ENCODE results near the gene TMEM181. TPM values are rescaled to one million over a fixed set of nuclear protein-coding genes. Genes with fewer than 3 reads are reported as not detected.
"Not testable (repeated sequence)": the region's sequence is repeated elsewhere in the genome, so short reads cannot be mapped to it uniquely, and the experiment has no call there.

The TMEM181 gene
- polyA plus RNA-seq, 4 donors = 22.3 to 26.3 (median 25.6) TPM

DNA sequence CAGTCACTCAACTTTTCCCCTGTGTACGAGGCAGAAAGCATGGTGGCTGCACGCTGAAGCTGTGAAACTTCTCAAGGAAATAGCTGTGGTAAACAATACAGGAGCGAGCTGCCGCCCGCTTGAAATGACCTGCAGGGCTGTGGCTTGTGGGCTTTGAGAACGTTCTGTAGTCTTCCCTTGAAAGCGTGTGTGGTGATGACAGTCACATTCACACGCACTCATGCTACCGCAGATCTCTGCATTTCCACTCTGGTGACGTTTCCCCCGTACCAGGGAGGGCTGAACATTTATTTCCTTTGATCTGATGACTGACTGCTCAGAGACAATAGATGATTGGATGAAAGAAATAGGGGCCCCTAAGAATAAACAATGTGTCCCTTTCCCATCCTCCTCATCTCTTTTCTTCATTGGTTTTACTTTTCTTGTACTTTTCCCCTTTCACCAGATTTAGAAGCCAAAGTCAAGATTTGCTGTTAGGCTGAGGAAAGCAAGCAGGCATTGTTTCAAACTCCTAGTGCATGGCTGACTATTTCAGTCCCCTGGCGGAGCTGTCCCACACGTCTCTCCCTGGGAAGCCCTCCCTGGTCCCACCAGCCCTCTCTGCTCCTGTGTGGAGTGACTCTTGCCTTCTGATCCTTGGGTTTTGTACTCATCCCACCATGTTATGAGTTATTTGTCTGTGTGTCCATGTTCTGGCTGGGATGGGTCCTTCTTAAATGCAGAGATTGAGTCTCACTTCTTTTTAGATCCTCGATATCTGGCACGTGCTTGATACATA is 93.9 kb downstream of the TMEM181 start:
- DNase-seq (ENCODE audit: low read depth in 4 of 4, low spot score in 3 of 4) = no peak

GRCh38 chr6:158654498-158654897 is 94.6 kb downstream of the TMEM181 start:
- no peak for DNase-seq (ENCODE audit: low read depth in 4 of 4, low spot score in 3 of 4)

DNA sequence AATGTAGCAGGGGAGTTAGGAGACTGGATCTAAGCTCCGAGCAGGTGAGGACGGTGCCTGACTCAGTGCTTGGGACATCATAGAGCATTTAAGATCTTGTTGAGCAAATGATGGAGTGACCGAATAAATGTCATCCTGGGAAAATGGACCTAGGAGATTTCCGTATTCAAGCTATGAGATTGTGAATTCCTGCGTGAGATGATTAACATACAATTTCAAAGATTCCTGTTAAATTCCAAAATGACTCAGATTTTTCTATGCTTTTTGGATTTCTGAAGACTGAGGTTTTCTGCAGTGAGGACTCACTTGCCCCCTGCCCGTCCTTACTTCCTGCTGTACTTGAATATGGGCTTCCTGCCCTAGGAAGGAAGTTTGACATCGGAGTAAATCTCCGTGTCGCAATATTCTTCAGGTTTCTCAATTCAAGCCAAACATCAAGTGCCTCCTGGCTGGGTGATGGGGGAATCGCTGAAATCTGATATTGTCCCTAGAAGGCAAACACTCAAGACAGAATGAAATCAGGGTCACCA is 95.1 kb downstream of the TMEM181 start:
- DNase-seq (ENCODE audit: low read depth in 4 of 4, low spot score in 3 of 4) = no peak

- DNase-seq (ENCODE audit: low read depth in 4 of 4, low spot score in 3 of 4) = no peak
Measured at GRCh38 chr6:158655569-158656450, 95.9 kb downstream of the TMEM181 start.

GRCh38 chr6:158656986-158657385 is 97.1 kb downstream of the TMEM181 start:
- DNase-seq (ENCODE audit: low read depth in 4 of 4, low spot score in 3 of 4) = not testable (repeated sequence)

DNA sequence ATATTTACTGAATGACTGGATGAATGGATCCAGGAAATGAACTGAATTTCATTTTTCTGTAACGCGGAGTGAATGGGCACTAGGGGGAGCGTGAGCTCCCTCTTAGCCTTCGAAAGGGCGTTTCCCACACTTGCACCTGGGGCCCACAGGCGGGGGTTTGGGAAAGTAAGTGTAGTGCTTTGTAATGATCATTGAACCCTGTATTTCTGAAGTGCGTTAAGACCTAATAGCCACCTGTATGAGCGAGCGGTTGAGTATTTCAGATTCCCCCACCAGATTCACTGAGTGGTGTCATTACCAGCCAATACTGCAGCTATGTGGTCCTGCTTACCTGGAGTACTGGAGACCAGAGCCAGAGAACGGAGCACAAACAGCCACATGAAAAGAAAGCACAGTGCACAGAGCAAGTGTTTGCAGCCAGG is 100.5 kb downstream of the TMEM181 start:
- no peak for DNase-seq (ENCODE audit: low read depth in 4 of 4, low spot score in 3 of 4)

- DNase-seq (ENCODE audit: low read depth in 4 of 4, low spot score in 3 of 4) = no peak
Measured at GRCh38 chr6:158661156-158661685, 101.3 kb downstream of the TMEM181 start.

GRCh38 chr6:158662607-158662953 is 102.7 kb downstream of the TMEM181 start:
- no peak for DNase-seq (ENCODE audit: low read depth in 4 of 4, low spot score in 3 of 4)

- no peak for DNase-seq (ENCODE audit: low read depth in 4 of 4, low spot score in 3 of 4)
Measured at GRCh38 chr6:158662954-158663624, 103.2 kb downstream of the TMEM181 start.

DNA sequence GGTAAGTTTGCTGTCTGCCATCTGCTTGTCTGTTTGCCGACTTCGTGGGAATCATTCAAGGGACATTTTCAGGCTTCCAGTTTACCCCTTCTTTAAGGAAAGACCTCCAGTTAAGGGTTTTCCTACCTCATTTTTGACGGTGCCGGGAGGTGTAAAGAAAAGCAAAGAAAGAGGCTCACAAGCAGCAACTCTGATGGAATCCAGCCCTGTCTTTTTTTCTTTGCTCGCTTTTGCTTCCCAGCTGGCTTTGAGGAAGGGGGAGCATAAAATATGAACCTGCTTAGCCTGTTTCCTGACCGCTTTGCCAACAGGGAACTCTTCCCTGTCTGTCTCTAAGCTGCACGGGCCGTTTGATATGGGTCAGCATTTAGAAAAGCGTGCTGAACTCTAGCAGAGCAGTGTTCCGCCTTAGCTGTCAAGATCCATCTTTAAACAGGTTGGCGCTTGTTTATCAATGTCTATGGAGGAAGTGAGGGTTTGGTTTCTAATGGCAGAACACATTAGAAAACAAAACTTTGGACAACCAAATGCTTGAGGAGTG is 103.8 kb downstream of the TMEM181 start:
- no peak for DNase-seq (ENCODE audit: low read depth in 4 of 4, low spot score in 3 of 4)

DNA sequence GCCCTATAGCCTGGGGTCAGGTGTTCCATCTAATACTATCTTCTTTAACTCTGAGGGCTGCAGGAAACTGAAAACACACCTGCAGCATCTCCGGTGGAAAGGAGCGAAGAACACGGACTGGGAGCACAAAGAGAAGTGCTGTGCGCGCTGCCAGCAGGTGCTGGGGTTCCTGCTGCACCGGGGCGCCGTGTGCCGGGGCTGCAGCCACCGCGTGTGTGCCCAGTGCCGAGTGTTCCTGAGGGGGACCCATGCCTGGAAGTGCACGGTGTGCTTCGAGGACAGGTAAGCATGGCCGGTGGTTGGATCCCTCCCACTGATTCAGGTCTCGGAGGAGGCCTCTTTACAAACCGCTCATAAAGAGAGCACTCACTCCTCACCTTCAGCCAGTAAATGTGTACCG is 105.4 kb downstream of the TMEM181 start:
- no peak for DNase-seq (ENCODE audit: low read depth in 4 of 4, low spot score in 3 of 4)

GRCh38 chr6:158666628-158667359 is 106.9 kb downstream of the TMEM181 start:
- DNase-seq (ENCODE audit: low read depth in 4 of 4, low spot score in 3 of 4) = no peak

GRCh38 chr6:158667360-158667981 is 107.6 kb downstream of the TMEM181 start:
- no peak for DNase-seq (ENCODE audit: low read depth in 4 of 4, low spot score in 3 of 4)

GRCh38 chr6:158668707-158669103 is 108.8 kb downstream of the TMEM181 start:
- no peak for DNase-seq (ENCODE audit: low read depth in 4 of 4, low spot score in 3 of 4)

- DNase-seq (ENCODE audit: low read depth in 4 of 4, low spot score in 3 of 4) = no peak
Measured at GRCh38 chr6:158669145-158670035, 109.5 kb downstream of the TMEM181 start.

- DNase-seq (ENCODE audit: low read depth in 4 of 4, low spot score in 3 of 4) = not testable (repeated sequence)
Measured at GRCh38 chr6:158672119-158672518, 112.2 kb downstream of the TMEM181 start.

DNA sequence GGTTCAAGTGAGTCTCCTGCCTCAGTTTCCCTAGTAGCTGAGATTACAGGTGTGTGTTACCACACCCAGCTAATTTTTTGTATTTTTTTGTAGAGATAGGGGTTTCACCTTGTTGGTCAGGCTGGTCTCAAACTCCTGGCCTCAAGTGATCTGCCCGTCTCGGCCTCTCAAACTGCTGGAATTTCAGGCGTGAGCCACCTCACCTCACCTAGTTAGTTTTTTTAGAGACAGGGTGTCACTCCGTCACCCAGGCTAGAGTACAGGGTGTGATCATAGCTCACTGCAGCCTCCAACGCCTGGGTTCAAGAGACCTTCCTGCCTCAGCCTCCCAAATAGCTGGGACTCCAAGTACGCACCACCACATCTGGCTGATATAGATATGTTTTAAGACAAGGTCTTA is 112.8 kb downstream of the TMEM181 start:
- no peak for DNase-seq (ENCODE audit: low read depth in 4 of 4, low spot score in 3 of 4)
